C4-2B (cell line): ENCODE results near the gene SPATA18.

ENCODE experiments used
- ZFX ChIP-seq: fragments of 450-650 bp; IDR thresholded peaks from 2 replicates; pipeline ENCODE4 v1.6.1; 2017
- TF ChIP-seq, protein P1 (sequence below): fragments of 450-650 bp; conservative IDR thresholded peaks from 2 replicates; pipeline ENCODE4 v1.5.1; 2017; ENCODE audit warnings: mild to moderate bottlenecking

DNA sequence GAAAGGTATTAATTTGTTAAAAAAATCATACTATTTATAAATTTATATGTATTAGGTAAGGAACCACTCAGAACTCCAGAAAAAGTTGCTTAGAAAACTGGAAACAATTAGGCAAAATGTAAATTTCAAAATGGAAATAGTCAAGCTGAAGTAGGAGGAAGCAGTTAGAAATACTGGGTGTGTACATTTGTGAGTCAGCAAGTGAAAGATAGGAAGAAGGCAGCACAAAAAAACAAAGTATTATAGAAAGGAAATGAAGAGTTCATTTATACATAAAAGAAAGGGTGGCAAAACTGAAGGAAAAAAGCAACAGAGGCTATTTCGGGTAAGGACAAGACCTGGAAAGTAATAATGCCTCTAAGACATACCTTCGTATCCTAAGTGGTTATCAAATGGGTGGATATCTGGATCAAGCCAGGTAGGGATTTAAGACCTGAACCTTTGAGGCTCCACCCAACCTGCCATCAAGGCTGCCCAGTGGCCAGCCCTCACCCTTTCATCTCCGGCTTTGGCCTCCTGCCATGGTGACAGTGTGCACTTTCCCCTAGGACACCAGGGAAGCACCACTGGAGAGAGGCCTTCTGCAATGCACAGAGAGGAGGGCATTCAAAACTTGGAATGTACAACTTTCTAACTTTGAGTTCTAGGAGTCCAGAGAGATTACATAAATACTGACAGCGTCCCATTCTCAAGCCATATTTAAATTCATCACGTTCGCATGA, 31.0 kb upstream of the SPATA18 start, which contains the start of gene LRRC66:
- TF ChIP-seq, protein P1, sequence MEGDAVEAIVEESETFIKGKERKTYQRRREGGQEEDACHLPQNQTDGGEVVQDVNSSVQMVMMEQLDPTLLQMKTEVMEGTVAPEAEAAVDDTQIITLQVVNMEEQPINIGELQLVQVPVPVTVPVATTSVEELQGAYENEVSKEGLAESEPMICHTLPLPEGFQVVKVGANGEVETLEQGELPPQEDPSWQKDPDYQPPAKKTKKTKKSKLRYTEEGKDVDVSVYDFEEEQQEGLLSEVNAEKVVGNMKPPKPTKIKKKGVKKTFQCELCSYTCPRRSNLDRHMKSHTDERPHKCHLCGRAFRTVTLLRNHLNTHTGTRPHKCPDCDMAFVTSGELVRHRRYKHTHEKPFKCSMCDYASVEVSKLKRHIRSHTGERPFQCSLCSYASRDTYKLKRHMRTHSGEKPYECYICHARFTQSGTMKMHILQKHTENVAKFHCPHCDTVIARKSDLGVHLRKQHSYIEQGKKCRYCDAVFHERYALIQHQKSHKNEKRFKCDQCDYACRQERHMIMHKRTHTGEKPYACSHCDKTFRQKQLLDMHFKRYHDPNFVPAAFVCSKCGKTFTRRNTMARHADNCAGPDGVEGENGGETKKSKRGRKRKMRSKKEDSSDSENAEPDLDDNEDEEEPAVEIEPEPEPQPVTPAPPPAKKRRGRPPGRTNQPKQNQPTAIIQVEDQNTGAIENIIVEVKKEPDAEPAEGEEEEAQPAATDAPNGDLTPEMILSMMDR, result no peak
- TF ChIP-seq ZFX, result no peak
